ENCODE results near the gene OR51Q1. TPM values are rescaled to one million over a fixed set of nuclear protein-coding genes. Genes with fewer than 3 reads are reported as not detected.

OR51Q1 gene
- total and polyA plus RNA-seq, 2 experiments from 2014 or later = not detected

- no peak for TF ChIP-seq REST (IDR thresholded peaks at IDR 0.05; ENCODE audit: unreplicated experiment)
- TF ChIP-seq STAT1 (IDR thresholded peaks at IDR 0.05; ENCODE audit: unreplicated experiment) = no peak
- TF ChIP-seq NANOG (IDR thresholded peaks at IDR 0.05; ENCODE audit: borderline replicate concordance) = no peak
- TF ChIP-seq POLR2AphosphoS5 (IDR thresholded peaks at IDR 0.05; ENCODE audit: low read depth) = no peak
- no peak for TF ChIP-seq ETS1 (IDR thresholded peaks at IDR 0.05)
- TF ChIP-seq EZH2phosphoT487 (IDR thresholded peaks at IDR 0.05; ENCODE audit: unreplicated experiment) = no peak
- no peak for TF ChIP-seq ZNF331 (CRISPR knock-in tag; IDR thresholded peaks at IDR 0.05; ENCODE audit: low read depth)
- no peak for TF ChIP-seq CTCF (conservative IDR thresholded peaks at IDR 0.05; ENCODE audit: low read depth in 2 of 2)
- no peak for TF ChIP-seq JUNB (IDR thresholded peaks at IDR 0.05; ENCODE audit: unreplicated experiment)
Measured at GRCh38 chr11:5467527-5467926, 45.6 kb downstream of the OR51Q1 start (continued).

Other genes with a start within 250 kb of the OR51Q1 start
- gene OR51V1, start 221.4 kb upstream of the OR51Q1 start, total RNA-seq (2014; rRNA removed; shearing (Covaris generic)) = not detected in 2 replicates
- not detected in 2 replicates for gene OR51V1, start 221.4 kb upstream of the OR51Q1 start, polyA plus RNA-seq (2016; fragmentation: Nextera tagmentation; extraction: Ambion mirVana)
- gene HBB, start 195.0 kb upstream of the OR51Q1 start, total RNA-seq (2014; rRNA removed; shearing (Covaris generic)) = not detected in 2 replicates
- not detected in 2 replicates for gene HBB, start 195.0 kb upstream of the OR51Q1 start, polyA plus RNA-seq (2016; fragmentation: Nextera tagmentation; extraction: Ambion mirVana)
- gene HBD, start 187.6 kb upstream of the OR51Q1 start, total RNA-seq (2014; rRNA removed; shearing (Covaris generic)) = not detected in 2 replicates
- not detected in 2 replicates for gene HBD, start 187.6 kb upstream of the OR51Q1 start, polyA plus RNA-seq (2016; fragmentation: Nextera tagmentation; extraction: Ambion mirVana)
- gene HBG1, start 172.3 kb upstream of the OR51Q1 start, total RNA-seq (2014; rRNA removed; shearing (Covaris generic)) = not detected in 2 replicates
- not detected in 2 replicates for gene HBG1, start 172.3 kb upstream of the OR51Q1 start, polyA plus RNA-seq (2016; fragmentation: Nextera tagmentation; extraction: Ambion mirVana)
- gene HBG2, start 167.3 kb upstream of the OR51Q1 start, total RNA-seq (2014; rRNA removed; shearing (Covaris generic)) = not detected in 2 replicates
- not detected in 2 replicates for gene HBG2, start 167.3 kb upstream of the OR51Q1 start, polyA plus RNA-seq (2016; fragmentation: Nextera tagmentation; extraction: Ambion mirVana)
- 1.0 TPM in 1 of 2 replicates, not detected in the other for gene HBE1, start 152.2 kb upstream of the OR51Q1 start, total RNA-seq (2014; rRNA removed; shearing (Covaris generic))
- gene HBE1, start 152.2 kb upstream of the OR51Q1 start, polyA plus RNA-seq (2016; fragmentation: Nextera tagmentation; extraction: Ambion mirVana) = not detected in 2 replicates
- gene OR51B4, start 120.2 kb upstream of the OR51Q1 start, total RNA-seq (2014; rRNA removed; shearing (Covaris generic)) = not detected in 2 replicates
- gene OR51B4, start 120.2 kb upstream of the OR51Q1 start, polyA plus RNA-seq (2016; fragmentation: Nextera tagmentation; extraction: Ambion mirVana) = not detected in 2 replicates
- not detected in 2 replicates for gene OR51B2, start 97.8 kb upstream of the OR51Q1 start, total RNA-seq (2014; rRNA removed; shearing (Covaris generic))
- not detected in 2 replicates for gene OR51B2, start 97.8 kb upstream of the OR51Q1 start, polyA plus RNA-seq (2016; fragmentation: Nextera tagmentation; extraction: Ambion mirVana)
- not detected in 2 replicates for gene OR51B5, start 78.6 kb upstream of the OR51Q1 start, total RNA-seq (2014; rRNA removed; shearing (Covaris generic))
- not detected in 2 replicates for gene OR51B5, start 78.6 kb upstream of the OR51Q1 start, polyA plus RNA-seq (2016; fragmentation: Nextera tagmentation; extraction: Ambion mirVana)
- gene OR51B6, start 70.6 kb upstream of the OR51Q1 start, total RNA-seq (2014; rRNA removed; shearing (Covaris generic)) = not detected in 2 replicates
- gene OR51B6, start 70.6 kb upstream of the OR51Q1 start, polyA plus RNA-seq (2016; fragmentation: Nextera tagmentation; extraction: Ambion mirVana) = not detected in 2 replicates
- 0.03 and 0.35 TPM in 2 replicates for gene OR51M1, start 38.3 kb upstream of the OR51Q1 start, total RNA-seq (2014; rRNA removed; shearing (Covaris generic))
- gene OR51M1, start 38.3 kb upstream of the OR51Q1 start, polyA plus RNA-seq (2016; fragmentation: Nextera tagmentation; extraction: Ambion mirVana) = not detected in 2 replicates
- 1.1 TPM in 1 of 2 replicates, not detected in the other for gene OR51I1, start 19.4 kb downstream of the OR51Q1 start, total RNA-seq (2014; rRNA removed; shearing (Covaris generic))
- not detected in 2 replicates for gene OR51I1, start 19.4 kb downstream of the OR51Q1 start, polyA plus RNA-seq (2016; fragmentation: Nextera tagmentation; extraction: Ambion mirVana)
- gene OR51I2, start 27.2 kb downstream of the OR51Q1 start, total RNA-seq (2014; rRNA removed; shearing (Covaris generic)) = not detected in 2 replicates
- not detected in 2 replicates for gene OR51I2, start 27.2 kb downstream of the OR51Q1 start, polyA plus RNA-seq (2016; fragmentation: Nextera tagmentation; extraction: Ambion mirVana)
- not detected in 2 replicates for gene OR52D1, start 66.6 kb downstream of the OR51Q1 start, total RNA-seq (2014; rRNA removed; shearing (Covaris generic))
- gene OR52D1, start 66.6 kb downstream of the OR51Q1 start, polyA plus RNA-seq (2016; fragmentation: Nextera tagmentation; extraction: Ambion mirVana) = not detected in 2 replicates
- gene UBQLN3, start 87.8 kb downstream of the OR51Q1 start, total RNA-seq (2014; rRNA removed; shearing (Covaris generic)) = not detected in 2 replicates
- not detected in 2 replicates for gene UBQLN3, start 87.8 kb downstream of the OR51Q1 start, polyA plus RNA-seq (2016; fragmentation: Nextera tagmentation; extraction: Ambion mirVana)
- gene UBQLNL, start 94.6 kb downstream of the OR51Q1 start, total RNA-seq (2014; rRNA removed; shearing (Covaris generic)) = 0.35 and 0.52 TPM in 2 replicates
- gene UBQLNL, start 94.6 kb downstream of the OR51Q1 start, polyA plus RNA-seq (2016; fragmentation: Nextera tagmentation; extraction: Ambion mirVana) = 0.09 TPM in 1 of 2 replicates, not detected in the other
- gene OR52H1, start 126.4 kb downstream of the OR51Q1 start, total RNA-seq (2014; rRNA removed; shearing (Covaris generic)) = 0.28 TPM in 1 of 2 replicates, not detected in the other
- not detected in 2 replicates for gene OR52H1, start 126.4 kb downstream of the OR51Q1 start, polyA plus RNA-seq (2016; fragmentation: Nextera tagmentation; extraction: Ambion mirVana)
- not detected in 2 replicates for gene OR52B6, start 158.8 kb downstream of the OR51Q1 start, total RNA-seq (2014; rRNA removed; shearing (Covaris generic))
- gene OR52B6, start 158.8 kb downstream of the OR51Q1 start, polyA plus RNA-seq (2016; fragmentation: Nextera tagmentation; extraction: Ambion mirVana) = not detected in 2 replicates
- 49.0 and 50.8 TPM in 2 replicates for gene TRIM6, start 174.5 kb downstream of the OR51Q1 start, total RNA-seq (2014; rRNA removed; shearing (Covaris generic))
- gene TRIM6, start 174.5 kb downstream of the OR51Q1 start, polyA plus RNA-seq (2016; fragmentation: Nextera tagmentation; extraction: Ambion mirVana) = 24.3 and 26.4 TPM in 2 replicates
- gene TRIM34, start 202.9 kb downstream of the OR51Q1 start, total RNA-seq (2014; rRNA removed; shearing (Covaris generic)) = 1.1 and 2.6 TPM in 2 replicates
- 0.57 and 1.9 TPM in 2 replicates for gene TRIM34, start 202.9 kb downstream of the OR51Q1 start, polyA plus RNA-seq (2016; fragmentation: Nextera tagmentation; extraction: Ambion mirVana)